GM12878 (cell line): ENCODE measurements around the gene ARAP2. TPM values are rescaled to one million over a fixed set of nuclear protein-coding genes. Genes with fewer than 3 reads are reported as not detected.

ENCODE experiments used
- ASH2L ChIP-seq: fragments of 300-600, 200-600 bp; sonication (generic); IDR thresholded peaks from 2 replicates; pipeline ENCODE4 v1.6.1; 2017; ENCODE audit warnings: low read depth, mild to moderate bottlenecking, borderline replicate concordance
- BMI1 ChIP-seq: fragments of 450-650 bp; IDR thresholded peaks from 2 replicates; pipeline ENCODE4 v1.6.1; 2016; ENCODE audit warnings: mild to moderate bottlenecking, moderate library complexity, borderline replicate concordance
- CHD1 ChIP-seq: IDR thresholded peaks from 2 replicates; pipeline ENCODE4 v1.6.1; 2012; ENCODE audit warnings: low read depth, low read length, improper control_type of control experiment
- HDAC2 ChIP-seq: fragments of 200-600 bp; sonication (generic); IDR thresholded peaks from 2 replicates; pipeline ENCODE4 v1.6.1; 2017
- HDAC6 ChIP-seq: fragments of 200-600 bp; sonication (generic); IDR thresholded peaks from one replicate; pipeline ENCODE4 v1.8.0; 2017; ENCODE audit warnings: antibody characterized with exemption; ENCODE audit not compliant: unreplicated experiment
- KDM1A ChIP-seq: fragments of 200-600 bp; sonication (generic); IDR thresholded peaks from 2 replicates; pipeline ENCODE4 v1.6.1; 2016; ENCODE audit warnings: borderline replicate concordance
- NFYB ChIP-seq: IDR thresholded peaks from 2 replicates; pipeline ENCODE4 v1.6.1; 2011; ENCODE audit warnings: low read depth, mild to moderate bottlenecking, low read length, improper control_type of control experiment, moderate library complexity; ENCODE audit not compliant: insufficient read depth
- RCOR1 ChIP-seq: conservative IDR thresholded peaks from 2 replicates; pipeline ENCODE4 v1.6.1; 2012; ENCODE audit warnings: low read depth, low read length, improper control_type of control experiment
- STAT3 ChIP-seq: IDR thresholded peaks from 2 replicates; pipeline ENCODE4 v1.6.1; 2011; ENCODE audit warnings: low read depth, low read length, improper control_type of control experiment
- SUPT20H ChIP-seq: IDR thresholded peaks from 2 replicates; pipeline ENCODE4 v1.6.1; 2011; ENCODE audit warnings: low read depth, mild to moderate bottlenecking, low read length, moderate library complexity, borderline replicate concordance; ENCODE audit not compliant: control insufficient read depth
- YBX1 ChIP-seq: fragments of 450-650 bp; IDR thresholded peaks from 2 replicates; pipeline ENCODE4 v1.6.1; 2016; ENCODE audit warnings: antibody characterized with exemption
- polyA plus RNA-seq, 11 experiments: library from polyadenylated mRNA; depleted of rRNA in 4 of 11; unstranded in 6 of 11; stranded (reverse) in 5 of 11; fragments of >200 nt; fragmentation: Nextera tagmentation in 4 of 11; fragmentation: Illumina TruSeq in 1 of 11; extraction: Ambion mirVana in 4 of 11; extraction: Trizol in 1 of 11; gene quantifications; 1 replicate in 1 of 11; 2 replicates in 10 of 11; pipeline versions ENCODE4 v1.2.1 to v1.2.3, GENCODE V29; 2011 to 2016; ENCODE audit warnings: inconsistent platforms in 2 of 11, missing spikeins in 2 of 11, low read depth in 1 of 11
- total RNA-seq, 4 experiments: library from RNA; depleted of rRNA in 3 of 4; stranded (reverse); fragments of >200 nt in 3 of 4; fragmentation: Illumina TruSeq in 1 of 4; extraction: Trizol in 1 of 4; gene quantifications; 2 replicates each; pipeline versions ENCODE4 v1.2.1 to v1.2.3, GENCODE V29; 2013 to 2021
- TF ChIP-seq, protein P1 (sequence below): IDR thresholded peaks from 2 replicates; pipeline ENCODE4 v1.6.1; 2011; ENCODE audit warnings: low read depth, mild to moderate bottlenecking, low read length, moderate library complexity, borderline replicate concordance; ENCODE audit errors: extremely low read depth
- TF ChIP-seq, protein P2 (sequence below): IDR thresholded peaks from 2 replicates; pipeline ENCODE4 v1.6.1; 2012; ENCODE audit warnings: low read depth, low read length, improper control_type of control experiment
- TF ChIP-seq, protein P3 (sequence below): fragments of 450-650 bp; formaldehyde crosslinking; IDR thresholded peaks from 2 replicates; pipeline ENCODE4 v1.4.0; 2022; ENCODE audit warnings: mild to moderate bottlenecking, moderate library complexity
- TF ChIP-seq, protein P4 (sequence below): IDR thresholded peaks from 2 replicates; pipeline ENCODE4 v1.6.1; 2012; ENCODE audit warnings: low read length, inconsistent platforms
- TF ChIP-seq, protein P5 (sequence below): IDR thresholded peaks from 2 replicates; pipeline ENCODE4 v1.6.1; 2011; ENCODE audit warnings: mild to moderate bottlenecking, low read depth, low read length, moderate library complexity; ENCODE audit not compliant: insufficient replicate concordance
- TF ChIP-seq, protein P6 (sequence below): fragments of 450-650 bp; IDR thresholded peaks from 2 replicates; pipeline ENCODE4 v1.6.1; 2017; ENCODE audit warnings: antibody characterized with exemption, mild to moderate bottlenecking, moderate library complexity
- TF ChIP-seq, protein P7 (sequence below): fragments of 450-650 bp; IDR thresholded peaks from 2 replicates; pipeline ENCODE4 v1.6.1; 2014; ENCODE audit warnings: mild to moderate bottlenecking

ARAP2 gene
- total and polyA plus RNA-seq, 10 of the 15 experiments (the other 5 are each of a cell fraction or from before 2014, with no cell fraction given): 5.4 to 36.1 (median 12.2) TPM

DNA sequence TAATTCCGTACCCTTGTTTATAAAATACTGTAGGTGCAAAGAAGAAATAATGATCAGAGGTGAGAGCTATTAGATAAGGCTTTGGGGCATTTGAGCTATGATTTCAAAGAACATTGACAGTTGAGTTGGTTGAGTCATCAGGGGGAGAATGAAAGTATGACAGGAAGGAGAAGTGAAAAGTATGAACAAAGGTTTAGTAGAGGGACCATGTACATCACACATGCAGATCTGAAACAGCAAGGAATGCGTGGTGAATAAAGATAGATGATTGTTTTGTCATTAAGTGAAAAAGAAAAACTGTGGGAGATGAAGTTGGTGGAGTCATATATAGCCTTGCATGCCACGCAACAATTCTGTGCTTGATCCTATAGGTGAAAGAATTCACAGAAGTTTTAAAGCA lies 163.1 kb downstream of the ARAP2 start (continued):
- TF ChIP-seq NFYB (no peak), ASH2L (no peak), SUPT20H (no peak), BMI1 (peak; percentile 67), CHD1 (no peak), RCOR1 (no peak), HDAC6 (no peak), HDAC2 (no peak), STAT3 (no peak), KDM1A (no peak), YBX1 (no peak)
- TF ChIP-seq, protein P1, sequence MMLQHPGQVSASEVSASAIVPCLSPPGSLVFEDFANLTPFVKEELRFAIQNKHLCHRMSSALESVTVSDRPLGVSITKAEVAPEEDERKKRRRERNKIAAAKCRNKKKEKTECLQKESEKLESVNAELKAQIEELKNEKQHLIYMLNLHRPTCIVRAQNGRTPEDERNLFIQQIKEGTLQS: no peak
- TF ChIP-seq, protein P2, sequence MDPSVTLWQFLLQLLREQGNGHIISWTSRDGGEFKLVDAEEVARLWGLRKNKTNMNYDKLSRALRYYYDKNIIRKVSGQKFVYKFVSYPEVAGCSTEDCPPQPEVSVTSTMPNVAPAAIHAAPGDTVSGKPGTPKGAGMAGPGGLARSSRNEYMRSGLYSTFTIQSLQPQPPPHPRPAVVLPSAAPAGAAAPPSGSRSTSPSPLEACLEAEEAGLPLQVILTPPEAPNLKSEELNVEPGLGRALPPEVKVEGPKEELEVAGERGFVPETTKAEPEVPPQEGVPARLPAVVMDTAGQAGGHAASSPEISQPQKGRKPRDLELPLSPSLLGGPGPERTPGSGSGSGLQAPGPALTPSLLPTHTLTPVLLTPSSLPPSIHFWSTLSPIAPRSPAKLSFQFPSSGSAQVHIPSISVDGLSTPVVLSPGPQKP: no peak
- TF ChIP-seq, protein P3, sequence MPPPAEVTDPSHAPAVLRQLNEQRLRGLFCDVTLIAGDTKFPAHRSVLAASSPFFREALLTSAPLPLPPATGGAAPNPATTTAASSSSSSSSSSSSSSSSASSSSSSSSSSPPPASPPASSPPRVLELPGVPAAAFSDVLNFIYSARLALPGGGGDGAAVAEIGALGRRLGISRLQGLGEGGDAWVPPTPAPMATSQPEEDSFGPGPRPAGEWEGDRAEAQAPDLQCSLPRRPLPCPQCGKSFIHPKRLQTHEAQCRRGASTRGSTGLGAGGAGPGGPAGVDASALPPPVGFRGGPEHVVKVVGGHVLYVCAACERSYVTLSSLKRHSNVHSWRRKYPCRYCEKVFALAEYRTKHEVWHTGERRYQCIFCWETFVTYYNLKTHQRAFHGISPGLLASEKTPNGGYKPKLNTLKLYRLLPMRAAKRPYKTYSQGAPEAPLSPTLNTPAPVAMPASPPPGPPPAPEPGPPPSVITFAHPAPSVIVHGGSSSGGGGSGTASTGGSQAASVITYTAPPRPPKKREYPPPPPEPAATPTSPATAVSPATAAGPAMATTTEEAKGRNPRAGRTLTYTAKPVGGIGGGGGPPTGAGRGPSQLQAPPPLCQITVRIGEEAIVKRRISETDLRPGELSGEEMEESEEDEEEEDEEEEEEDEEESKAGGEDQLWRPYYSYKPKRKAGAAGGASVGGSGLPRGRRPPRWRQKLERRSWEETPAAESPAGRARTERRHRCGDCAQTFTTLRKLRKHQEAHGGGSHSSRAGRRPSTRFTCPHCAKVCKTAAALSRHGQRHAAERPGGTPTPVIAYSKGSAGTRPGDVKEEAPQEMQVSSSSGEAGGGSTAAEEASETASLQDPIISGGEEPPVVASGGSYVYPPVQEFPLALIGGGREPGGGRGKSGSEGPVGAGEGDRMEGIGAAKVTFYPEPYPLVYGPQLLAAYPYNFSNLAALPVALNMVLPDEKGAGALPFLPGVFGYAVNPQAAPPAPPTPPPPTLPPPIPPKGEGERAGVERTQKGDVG: no peak
- TF ChIP-seq, protein P4, sequence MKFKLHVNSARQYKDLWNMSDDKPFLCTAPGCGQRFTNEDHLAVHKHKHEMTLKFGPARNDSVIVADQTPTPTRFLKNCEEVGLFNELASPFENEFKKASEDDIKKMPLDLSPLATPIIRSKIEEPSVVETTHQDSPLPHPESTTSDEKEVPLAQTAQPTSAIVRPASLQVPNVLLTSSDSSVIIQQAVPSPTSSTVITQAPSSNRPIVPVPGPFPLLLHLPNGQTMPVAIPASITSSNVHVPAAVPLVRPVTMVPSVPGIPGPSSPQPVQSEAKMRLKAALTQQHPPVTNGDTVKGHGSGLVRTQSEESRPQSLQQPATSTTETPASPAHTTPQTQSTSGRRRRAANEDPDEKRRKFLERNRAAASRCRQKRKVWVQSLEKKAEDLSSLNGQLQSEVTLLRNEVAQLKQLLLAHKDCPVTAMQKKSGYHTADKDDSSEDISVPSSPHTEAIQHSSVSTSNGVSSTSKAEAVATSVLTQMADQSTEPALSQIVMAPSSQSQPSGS: peak; percentile 66
- TF ChIP-seq, protein P5, sequence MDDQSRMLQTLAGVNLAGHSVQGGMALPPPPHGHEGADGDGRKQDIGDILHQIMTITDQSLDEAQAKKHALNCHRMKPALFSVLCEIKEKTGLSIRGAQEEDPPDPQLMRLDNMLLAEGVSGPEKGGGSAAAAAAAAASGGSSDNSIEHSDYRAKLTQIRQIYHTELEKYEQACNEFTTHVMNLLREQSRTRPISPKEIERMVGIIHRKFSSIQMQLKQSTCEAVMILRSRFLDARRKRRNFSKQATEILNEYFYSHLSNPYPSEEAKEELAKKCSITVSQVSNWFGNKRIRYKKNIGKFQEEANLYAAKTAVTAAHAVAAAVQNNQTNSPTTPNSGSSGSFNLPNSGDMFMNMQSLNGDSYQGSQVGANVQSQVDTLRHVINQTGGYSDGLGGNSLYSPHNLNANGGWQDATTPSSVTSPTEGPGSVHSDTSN: no peak
- TF ChIP-seq, protein P6, sequence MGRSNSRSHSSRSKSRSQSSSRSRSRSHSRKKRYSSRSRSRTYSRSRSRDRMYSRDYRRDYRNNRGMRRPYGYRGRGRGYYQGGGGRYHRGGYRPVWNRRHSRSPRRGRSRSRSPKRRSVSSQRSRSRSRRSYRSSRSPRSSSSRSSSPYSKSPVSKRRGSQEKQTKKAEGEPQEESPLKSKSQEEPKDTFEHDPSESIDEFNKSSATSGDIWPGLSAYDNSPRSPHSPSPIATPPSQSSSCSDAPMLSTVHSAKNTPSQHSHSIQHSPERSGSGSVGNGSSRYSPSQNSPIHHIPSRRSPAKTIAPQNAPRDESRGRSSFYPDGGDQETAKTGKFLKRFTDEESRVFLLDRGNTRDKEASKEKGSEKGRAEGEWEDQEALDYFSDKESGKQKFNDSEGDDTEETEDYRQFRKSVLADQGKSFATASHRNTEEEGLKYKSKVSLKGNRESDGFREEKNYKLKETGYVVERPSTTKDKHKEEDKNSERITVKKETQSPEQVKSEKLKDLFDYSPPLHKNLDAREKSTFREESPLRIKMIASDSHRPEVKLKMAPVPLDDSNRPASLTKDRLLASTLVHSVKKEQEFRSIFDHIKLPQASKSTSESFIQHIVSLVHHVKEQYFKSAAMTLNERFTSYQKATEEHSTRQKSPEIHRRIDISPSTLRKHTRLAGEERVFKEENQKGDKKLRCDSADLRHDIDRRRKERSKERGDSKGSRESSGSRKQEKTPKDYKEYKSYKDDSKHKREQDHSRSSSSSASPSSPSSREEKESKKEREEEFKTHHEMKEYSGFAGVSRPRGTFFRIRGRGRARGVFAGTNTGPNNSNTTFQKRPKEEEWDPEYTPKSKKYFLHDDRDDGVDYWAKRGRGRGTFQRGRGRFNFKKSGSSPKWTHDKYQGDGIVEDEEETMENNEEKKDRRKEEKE: no peak
- TF ChIP-seq, protein P7, sequence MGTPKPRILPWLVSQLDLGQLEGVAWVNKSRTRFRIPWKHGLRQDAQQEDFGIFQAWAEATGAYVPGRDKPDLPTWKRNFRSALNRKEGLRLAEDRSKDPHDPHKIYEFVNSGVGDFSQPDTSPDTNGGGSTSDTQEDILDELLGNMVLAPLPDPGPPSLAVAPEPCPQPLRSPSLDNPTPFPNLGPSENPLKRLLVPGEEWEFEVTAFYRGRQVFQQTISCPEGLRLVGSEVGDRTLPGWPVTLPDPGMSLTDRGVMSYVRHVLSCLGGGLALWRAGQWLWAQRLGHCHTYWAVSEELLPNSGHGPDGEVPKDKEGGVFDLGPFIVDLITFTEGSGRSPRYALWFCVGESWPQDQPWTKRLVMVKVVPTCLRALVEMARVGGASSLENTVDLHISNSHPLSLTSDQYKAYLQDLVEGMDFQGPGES: no peak
